Body of pancreas (tissue), 4 donors: ENCODE data around the gene CUL5. TPM values are rescaled to one million over a fixed set of nuclear protein-coding genes. Genes with fewer than 3 reads are reported as not detected.

ENCODE experiments used
- ATAC-seq: fragments of 150-250 bp; one replicate; pipeline ENCODE4 v1.9.1; 2016
- DNase-seq, 4 donors: peaks; one replicate each; pipeline ENCODE4 v3.0.0-alpha.2; 2019
- H3K27ac ChIP-seq, 4 donors: fragments of 200-600 bp; sonication (generic); 1 replicate in 3 of 4; 2 replicates in 1 of 4; pipeline versions ENCODE4 v1.5.1 to v1.6.1; 2016 to 2019; ENCODE audit warnings: mild to moderate bottlenecking in 1 of 4, mixed read lengths in 1 of 4, moderate library complexity in 1 of 4
- H3K27me3 ChIP-seq, 2 donors: fragments of 200-600 bp; sonication (generic); one replicate each; pipeline ENCODE4 v1.6.0; 2016; ENCODE audit warnings: mild to moderate bottlenecking in 1 of 2
- H3K36me3 ChIP-seq, 2 donors: fragments of 200-600 bp; sonication (generic); replicated peaks in 1 of 2; 2 replicates each; pipeline ENCODE4 v1.5.1; 2016; ENCODE audit warnings: low read depth in 2 of 2; ENCODE audit not compliant: insufficient read depth in 1 of 2
- H3K4me1 ChIP-seq: fragments of 200-600 bp; sonication (generic); one replicate; pipeline ENCODE4 v1.6.0; 2016
- H3K4me3 ChIP-seq, 2 donors: fragments of 200-600 bp; sonication (generic); 1 replicate in 1 of 2; 2 replicates in 1 of 2; pipeline ENCODE4 v1.5.1; 2016 to 2019
- H3K9me3 ChIP-seq, 3 donors: fragments of 200-600 bp; sonication (generic); 1 replicate in 2 of 3; 2 replicates in 1 of 3; pipeline ENCODE4 v1.5.1; 2016
- CTCF ChIP-seq, 7 experiments: fragments of 450-650 bp in 4 of 7; fragments of 200-600 bp in 3 of 7; sonication (generic) in 3 of 7; IDR thresholded peaks; one replicate each; pipeline ENCODE4 v1.5.1; 2016 to 2019; ENCODE audit warnings: antibody characterized with exemption in 7 of 7
- POLR2A ChIP-seq, 3 donors: fragments of 450-650 bp; IDR thresholded peaks; one replicate each; pipeline ENCODE4 v1.6.1; 2016; ENCODE audit warnings: antibody characterized with exemption in 3 of 3, mild to moderate bottlenecking in 2 of 3
- WGBS, 2 donors: methylation state at CpG; one replicate each; pipeline ENCODE4 v1.1.5; 2017; 5-methylcytosine and 5-hydroxymethylcytosine counted together
- intact Hi-C: fragments of 100-400 bp; cut with DNase I; formaldehyde crosslinking; loops from one replicate; pipeline ENCODE4 v1.15.1; 2023
- total RNA-seq, 2 donors: library from RNA; depleted of rRNA; stranded (reverse); fragments of >200 nt; gene quantifications; one replicate each; pipeline ENCODE4 v1.1.0, GENCODE V29; 2016

Gene CUL5
- total RNA-seq, 2 donors from 2014 or later = 13.7 to 39.9 TPM

- Histone ChIP-seq H3K4me1 (no peaks in the 10 kb centered on the region), H3K27ac (no peak overlapping the region), H3K4me3 (no peak overlapping the region), H3K36me3 (peaks cover 0 to 7% of the 10 kb centered on the region in 2 donors), H3K9me3 (no peaks in the 10 kb centered on the region), H3K27me3 (no peaks in the 10 kb centered on the region)
- ATAC-seq = no peak
- TF ChIP-seq CTCF (IDR thresholded peaks at IDR 0.05) = no peak
- no peak for TF ChIP-seq POLR2A (IDR thresholded peaks at IDR 0.05)
- DNase-seq = no peak
- 92 to 100% methylated on average over 1 of the region's 1 CpG for WGBS, 2 donors
- intact Hi-C loops = no loop called here
These were observed 92.5 kb downstream of the CUL5 start for GRCh38 chr11:108101090-108101775.

- Histone ChIP-seq H3K36me3 (no peaks in the 10 kb centered on the region), H3K27ac (no peak overlapping the region), H3K4me3 (no peak overlapping the region), H3K27me3 (no peaks in the 10 kb centered on the region), H3K4me1 (peaks cover 13% of the 10 kb centered on the region), H3K9me3 (no peaks in the 10 kb centered on the region)
- TF ChIP-seq CTCF (IDR thresholded peaks at IDR 0.05) (no peak), POLR2A (IDR thresholded peaks at IDR 0.05) (no peak)
- DNase-seq (no peak), ATAC-seq (no peak)
- 88 to 95% methylated on average over 4 of the region's 4 CpGs for WGBS, 2 donors
- intact Hi-C loops = no loop called here
These were observed 102.4 kb downstream of the CUL5 start for GRCh38 chr11:108111126-108111525.

- 87 to 93% methylated on average over 2 of the region's 2 CpGs for WGBS, 2 donors
- intact Hi-C loops = no loop called here
- Histone ChIP-seq H3K27me3 (no peaks in the 10 kb centered on the region), H3K4me3 (no peak overlapping the region), H3K27ac (no peak overlapping the region), H3K9me3 (no peaks in the 10 kb centered on the region), H3K36me3 (no peaks in the 10 kb centered on the region), H3K4me1 (peaks cover 15% of the 10 kb centered on the region)
- no peak for DNase-seq
- TF ChIP-seq POLR2A (IDR thresholded peaks at IDR 0.05) (no peak), CTCF (IDR thresholded peaks at IDR 0.05) (no peak)
- ATAC-seq = no peak
These were observed 103.4 kb downstream of the CUL5 start for GRCh38 chr11:108112057-108112456.

GRCh38 chr11:108115500-108116140, 106.9 kb downstream of the CUL5 start:
- Histone ChIP-seq H3K4me1 (peaks cover 16% of the 10 kb centered on the region), H3K9me3 (no peaks in the 10 kb centered on the region), H3K4me3 (no peak overlapping the region), H3K27ac (peak overlapping the region; percentile 57 to 74 (median 68)), H3K36me3 (no peaks in the 10 kb centered on the region), H3K27me3 (no peaks in the 10 kb centered on the region)
- intact Hi-C loops = no loop called here
- 21 to 23% methylated on average over 5 of the region's 5 CpGs for WGBS, 2 donors
- DNase-seq (peak; percentile 93 to 96 (median 95)), ATAC-seq (peak; percentile 99)
- TF ChIP-seq POLR2A (IDR thresholded peaks at IDR 0.05) (no peak), CTCF (IDR thresholded peaks at IDR 0.05) (peak in 1 of 7 experiments; percentile 19)
